HEK293 (cell line): Measurements from ENCODE around the gene NDRG4.

Source experiments
- CTCF ChIA-PET: fragments of 350-600 bp; formaldehyde crosslinking; extraction: SDS; loops from one replicate; lab custom pipeline; 2021; ENCODE audit warnings: antibody characterized with exemption; lab: Yijun Ruan, JAX
- POLR2A ChIA-PET: fragments of 300-600 bp; formaldehyde crosslinking; extraction: SDS; loops from one replicate; lab custom pipeline; 2020; ENCODE audit warnings: antibody characterized with exemption, inconsistent platforms; lab: Yijun Ruan, JAX
- H3K27ac ChIP-seq: fragments of 200-500 bp; sonication (Bioruptor generic); 2 replicates; pipeline ENCODE4 v1.5.1; 2014; ENCODE audit warnings: low read depth, low read length, control low read depth, inconsistent platforms; ENCODE audit errors: extremely low read depth
- H3K36me3 ChIP-seq, 2 experiments: fragments of 200-500 bp in 1 of 2; sonication (Bioruptor generic) in 1 of 2; 1 replicate in 1 of 2; 2 replicates in 1 of 2; pipeline ENCODE4 v1.5.1; 2014 to 2017; ENCODE audit warnings: inconsistent platforms in 2 of 2, low read length in 2 of 2; ENCODE audit not compliant: control insufficient read depth in 2 of 2, insufficient read depth in 1 of 2
- H3K4me1 ChIP-seq: fragments of 200-500 bp; sonication (Bioruptor generic); 2 replicates; pipeline ENCODE4 v1.5.1; 2014; ENCODE audit warnings: mild to moderate bottlenecking, low read length, inconsistent platforms; ENCODE audit not compliant: control insufficient read depth, insufficient read depth
- H3K4me3 ChIP-seq: 2 replicates; pipeline ENCODE4 v1.5.1; 2011; ENCODE audit warnings: low read depth, mild to moderate bottlenecking, control low read depth, low read length, moderate library complexity
- H3K9me3 ChIP-seq: fragments of 200-500 bp; sonication (Bioruptor generic); 2 replicates; pipeline ENCODE4 v1.5.1; 2014; ENCODE audit warnings: low read depth, low read length, inconsistent platforms; ENCODE audit not compliant: control insufficient read depth, insufficient read depth
- FEZF1 ChIP-seq: fragments of 450-650 bp; formaldehyde crosslinking; IDR thresholded peaks from 2 replicates; pipeline ENCODE4 v1.5.1; 2016; ENCODE audit warnings: missing biosample characterization, missing genetic modification characterization
- IKZF3 ChIP-seq: fragments of 450-650 bp; IDR thresholded peaks from 2 replicates; pipeline ENCODE4 v1.5.0; 2018; ENCODE audit warnings: missing biosample characterization, mild to moderate bottlenecking, missing genetic modification characterization, moderate library complexity
- KLF1 ChIP-seq: fragments of 450-650 bp; formaldehyde crosslinking; IDR thresholded peaks from 2 replicates; pipeline ENCODE4 v1.5.1; 2016; ENCODE audit warnings: missing biosample characterization, missing genetic modification characterization
- KLF10 ChIP-seq: fragments of 450-650 bp; IDR thresholded peaks from 2 replicates; pipeline ENCODE4 v1.5.1; 2018; ENCODE audit warnings: missing biosample characterization, mild to moderate bottlenecking, missing genetic modification characterization
- KLF9 ChIP-seq: fragments of 450-650 bp; formaldehyde crosslinking; IDR thresholded peaks from 2 replicates; pipeline ENCODE4 v1.5.1; 2016; ENCODE audit warnings: missing biosample characterization, missing genetic modification characterization, low read depth
- SCRT1 ChIP-seq: fragments of 450-650 bp; formaldehyde crosslinking; IDR thresholded peaks from 2 replicates; pipeline ENCODE4 v1.5.1; 2016; ENCODE audit warnings: missing biosample characterization, missing genetic modification characterization, borderline replicate concordance
- SP2 ChIP-seq: fragments of 450-650 bp; formaldehyde crosslinking; IDR thresholded peaks from 2 replicates; pipeline ENCODE4 v1.5.1; 2016; ENCODE audit warnings: missing biosample characterization, missing genetic modification characterization
- SP7 ChIP-seq: fragments of 450-650 bp; formaldehyde crosslinking; IDR thresholded peaks from 2 replicates; pipeline ENCODE4 v1.5.1; 2016; ENCODE audit warnings: missing biosample characterization, missing genetic modification characterization
- TCF7L2 ChIP-seq: IDR thresholded peaks from 2 replicates; pipeline ENCODE4 v1.6.1; 2011; ENCODE audit warnings: low read depth, mild to moderate bottlenecking, inconsistent platforms, low read length, moderate library complexity, borderline replicate concordance
- WT1 ChIP-seq: fragments of 450-650 bp; formaldehyde crosslinking; IDR thresholded peaks from 2 replicates; pipeline ENCODE4 v1.5.1; 2016; ENCODE audit warnings: missing biosample characterization, missing genetic modification characterization
- ZBTB1 ChIP-seq: fragments of 450-650 bp; formaldehyde crosslinking; IDR thresholded peaks from 2 replicates; pipeline ENCODE4 v1.5.1; 2016; ENCODE audit warnings: missing biosample characterization, missing genetic modification characterization
- ZBTB11 ChIP-seq: fragments of 450-650 bp; formaldehyde crosslinking; conservative IDR thresholded peaks from 2 replicates; pipeline ENCODE4 v1.5.1; 2016; ENCODE audit warnings: low read depth, missing biosample characterization, missing genetic modification characterization
- ZBTB8A ChIP-seq: fragments of 450-650 bp; formaldehyde crosslinking; IDR thresholded peaks from 2 replicates; pipeline ENCODE4 v1.5.1; 2016; ENCODE audit warnings: missing biosample characterization, missing genetic modification characterization
- ZIC2 ChIP-seq: fragments of 450-650 bp; formaldehyde crosslinking; IDR thresholded peaks from 2 replicates; pipeline ENCODE4 v1.5.1; 2016; ENCODE audit warnings: missing biosample characterization, missing genetic modification characterization
- ZNF112 ChIP-seq: fragments of 450-650 bp; formaldehyde crosslinking; IDR thresholded peaks from 2 replicates; pipeline ENCODE4 v1.5.0; 2017; ENCODE audit warnings: missing biosample characterization, missing genetic modification characterization
- ZNF391 ChIP-seq: fragments of 450-650 bp; formaldehyde crosslinking; IDR thresholded peaks from 2 replicates; pipeline ENCODE4 v1.5.1; 2016; ENCODE audit warnings: low read depth, missing biosample characterization, missing genetic modification characterization, borderline replicate concordance
- ZNF423 ChIP-seq: fragments of 450-650 bp; formaldehyde crosslinking; IDR thresholded peaks from 2 replicates; pipeline ENCODE4 v1.5.1; 2016; ENCODE audit warnings: missing biosample characterization, missing genetic modification characterization
- ZNF529 ChIP-seq: fragments of 450-650 bp; formaldehyde crosslinking; IDR thresholded peaks from 2 replicates; pipeline ENCODE4 v1.5.1; 2017; ENCODE audit warnings: missing genetic modification characterization, missing biosample characterization; ENCODE audit not compliant: insufficient replicate concordance
- ZNF561 ChIP-seq: fragments of 450-650 bp; IDR thresholded peaks from 2 replicates; pipeline ENCODE4 v1.5.1; 2018; ENCODE audit warnings: missing biosample characterization, missing genetic modification characterization, borderline replicate concordance
- ZNF621 ChIP-seq: fragments of 450-650 bp; formaldehyde crosslinking; IDR thresholded peaks from 2 replicates; pipeline ENCODE4 v1.5.1; 2017; ENCODE audit warnings: missing biosample characterization, missing genetic modification characterization
- ZNF624 ChIP-seq: fragments of 450-650 bp; formaldehyde crosslinking; IDR thresholded peaks from 2 replicates; pipeline ENCODE4 v1.5.1; 2017; ENCODE audit warnings: missing biosample characterization, missing genetic modification characterization
- ZNF626 ChIP-seq: fragments of 450-650 bp; sonication (Bioruptor Pico); formaldehyde crosslinking; IDR thresholded peaks from 2 replicates; pipeline ENCODE4 v1.5.1; 2018; ENCODE audit warnings: missing biosample characterization, missing genetic modification characterization, inconsistent platforms
- ZNF629 ChIP-seq: fragments of 450-650 bp; formaldehyde crosslinking; IDR thresholded peaks from 2 replicates; pipeline ENCODE4 v1.5.1; 2017; ENCODE audit warnings: missing biosample characterization, missing genetic modification characterization
- ZNF747 ChIP-seq: fragments of 450-650 bp; formaldehyde crosslinking; IDR thresholded peaks from 2 replicates; pipeline ENCODE4 v1.5.1; 2016; ENCODE audit warnings: missing biosample characterization, missing genetic modification characterization
- ZXDB ChIP-seq: fragments of 450-650 bp; formaldehyde crosslinking; IDR thresholded peaks from 2 replicates; pipeline ENCODE4 v1.5.1; 2016; ENCODE audit warnings: missing biosample characterization, missing genetic modification characterization

The NDRG4 gene

GRCh38 chr16:58519707-58520106, 19.8 kb downstream of the NDRG4 start (continued):
- TF ChIP-seq WT1 (tag by site-specific recombination) (no peak), SCRT1 (tag by site-specific recombination) (no peak), ZNF621 (tag by site-specific recombination) (no peak), IKZF3 (no peak), ZBTB8A (tag by site-specific recombination) (no peak), TCF7L2 (no peak), KLF9 (tag by site-specific recombination) (no peak), ZNF747 (tag by site-specific recombination) (no peak), KLF10 (no peak)

- TF ChIP-seq ZNF529 (tag by site-specific recombination) = no peak
- TF ChIP-seq ZBTB11 = no peak
- H3K4me3 ChIP-seq = no peak overlapping the region
- H3K4me1 ChIP-seq = no peaks in the 10 kb centered on the region
- no peak overlapping the region for H3K27ac ChIP-seq
- CTCF ChIA-PET = interaction anchor here (0.8 kb wide), 1 partner anchor 9 kb away, joined by 4 read pairs; no protein-coding TSS in a partner anchor
- POLR2A ChIA-PET = no interaction called here
- no peaks in the 10 kb centered on the region for H3K9me3 ChIP-seq
- peaks cover 72 to 96% of the 10 kb centered on the region in 2 experiments for H3K36me3 ChIP-seq
These were observed 30.2 kb downstream of the NDRG4 start for GRCh38 chr16:58530179-58530578.

- H3K9me3 ChIP-seq = no peaks in the 10 kb centered on the region
- CTCF ChIA-PET = interaction anchor here (1.0 kb wide), 2 partner anchors 13 to 19 kb away, joined by 3 read pairs; no protein-coding TSS in a partner anchor
- H3K36me3 ChIP-seq = peaks cover 72 to 99% of the 10 kb centered on the region in 2 experiments
- no peaks in the 10 kb centered on the region for H3K4me1 ChIP-seq
- POLR2A ChIA-PET = no interaction called here
- TF ChIP-seq SP7 (tag by site-specific recombination) = no peak
- TF ChIP-seq FEZF1 (tag by site-specific recombination) = no peak
- TF ChIP-seq SP2 = no peak
- no peak for TF ChIP-seq ZIC2 (tag by site-specific recombination)
- no peak for TF ChIP-seq ZNF626
- TF ChIP-seq ZNF529 (tag by site-specific recombination) = no peak
- TF ChIP-seq ZNF629 (tag by site-specific recombination) = no peak
- TF ChIP-seq ZNF112 = no peak
- no peak for TF ChIP-seq ZXDB (tag by site-specific recombination)
- TF ChIP-seq ZNF423 (tag by site-specific recombination) = no peak
- no peak for TF ChIP-seq KLF1 (tag by site-specific recombination)
- no peak for TF ChIP-seq ZNF624 (tag by site-specific recombination)
- no peak for TF ChIP-seq ZNF561 (tag by site-specific recombination)
- TF ChIP-seq ZNF391 (tag by site-specific recombination) = no peak
- no peak for TF ChIP-seq SCRT1 (tag by site-specific recombination)
- no peak for TF ChIP-seq ZBTB1 (tag by site-specific recombination)
- H3K27ac ChIP-seq = no peak overlapping the region
- H3K4me3 ChIP-seq = no peak overlapping the region
These were observed 32.5 kb downstream of the NDRG4 start for GRCh38 chr16:58532414-58532813.
